Stimulated activated CD8-positive, alpha-beta memory T cell treated with anti-CD3 and anti-CD28 coated beads, Interleukin-4, amount 100 ng/mL, for 1 hour (primary cell): ENCODE measurements around the gene TJP1.
"Not testable (repeated sequence)": the region's sequence is repeated elsewhere in the genome, so short reads cannot be mapped to it uniquely, and the experiment has no call there.

ENCODE experiments used
- DNase-seq, 2 donors: peaks; one replicate each; pipeline ENCODE4 v3.0.0-alpha.2; 2020; ENCODE audit warnings: low read depth in 2 of 2, low spot score in 1 of 2

TJP1 gene

GRCh38 chr15:29685156-29686078 lies 136.9 kb downstream of the TJP1 start:
- DNase-seq, result no peak

GRCh38 chr15:29682781-29683180 lies 139.5 kb downstream of the TJP1 start:
- no peak for DNase-seq

- DNase-seq, result no peak
Observed at GRCh38 chr15:29682361-29682760, 139.9 kb downstream of the TJP1 start.

GRCh38 chr15:29681946-29682345 lies 140.3 kb downstream of the TJP1 start:
- no peak for DNase-seq

GRCh38 chr15:29681166-29681845 lies 141.0 kb downstream of the TJP1 start:
- DNase-seq, result no peak

- DNase-seq, result no peak
Observed at GRCh38 chr15:29680465-29681165, 141.7 kb downstream of the TJP1 start.

- DNase-seq, result no peak
Observed at GRCh38 chr15:29678504-29679034, 143.7 kb downstream of the TJP1 start.

- no peak for DNase-seq
Observed at GRCh38 chr15:29677871-29678461, 144.3 kb downstream of the TJP1 start.

GRCh38 chr15:29677455-29677854 lies 144.8 kb downstream of the TJP1 start:
- no peak for DNase-seq

GRCh38 chr15:29676961-29677402 lies 145.3 kb downstream of the TJP1 start:
- DNase-seq, result no peak

GRCh38 chr15:29676374-29676960 lies 145.8 kb downstream of the TJP1 start:
- not testable (repeated sequence) for DNase-seq

- no peak for DNase-seq
Observed at GRCh38 chr15:29675791-29676301, 146.4 kb downstream of the TJP1 start.

GRCh38 chr15:29674661-29675533 lies 147.4 kb downstream of the TJP1 start:
- no peak for DNase-seq

GRCh38 chr15:29672923-29673809 lies 149.1 kb downstream of the TJP1 start:
- DNase-seq, result no peak

GRCh38 chr15:29672446-29672845 lies 149.8 kb downstream of the TJP1 start:
- no peak for DNase-seq

- DNase-seq, result not testable (repeated sequence)
Observed at GRCh38 chr15:29672046-29672445, 150.2 kb downstream of the TJP1 start.

- DNase-seq, result no peak
Observed at GRCh38 chr15:29670998-29671981, 151.0 kb downstream of the TJP1 start.
